Calu3 (cell line): Measurements from ENCODE around the gene ZMAT3. TPM values are rescaled to one million over a fixed set of nuclear protein-coding genes. Genes with fewer than 3 reads are reported as not detected.

Experiments
- BruUV-seq: library from RNA; stranded (reverse); fragments of 400-500 nt; replicated peaks from 2 replicates; lab custom pipeline; 2021; lab: Mats Ljungman, UMichigan
- CTCF ChIA-PET: fragments of 300-600 bp; sonication (Branson Sonifier 250); formaldehyde crosslinking; loops from one replicate; lab custom pipeline; 2022; ENCODE audit warnings: antibody characterized with exemption; lab: Charles Lee
- DNase-seq: peaks from one replicate; pipeline ENCODE4 v3.0.0; 2022
- H3K27ac Mint-ChIP-seq: one replicate; pipeline ENCODE4 v1.8.0; 2022; ENCODE audit warnings: mixed read lengths; ENCODE audit not compliant: unreplicated experiment
- H3K27me3 Mint-ChIP-seq: one replicate; pipeline ENCODE4 v1.8.0; 2022; ENCODE audit warnings: mixed read lengths; ENCODE audit not compliant: unreplicated experiment
- H3K36me3 Mint-ChIP-seq: one replicate; pipeline ENCODE4 v1.8.0; 2022; ENCODE audit warnings: mild to moderate bottlenecking, moderate library complexity, mixed read lengths; ENCODE audit not compliant: insufficient read depth, unreplicated experiment
- H3K4me1 Mint-ChIP-seq: one replicate; pipeline ENCODE4 v1.8.0; 2022; ENCODE audit warnings: mild to moderate bottlenecking, low read depth, mixed read lengths; ENCODE audit not compliant: unreplicated experiment
- H3K4me3 Mint-ChIP-seq: one replicate; pipeline ENCODE4 v1.8.0; 2022; ENCODE audit warnings: mild to moderate bottlenecking, low read depth, moderate library complexity, mixed read lengths; ENCODE audit not compliant: unreplicated experiment
- H3K9me3 Mint-ChIP-seq: one replicate; pipeline ENCODE4 v1.8.0; 2022; ENCODE audit warnings: low read depth, mixed read lengths; ENCODE audit not compliant: unreplicated experiment
- CTCF ChIP-seq: fragments of 200-600 bp; IDR thresholded peaks from one replicate; pipeline ENCODE4 v1.8.0; 2022; ENCODE audit warnings: antibody characterized with exemption; ENCODE audit not compliant: unreplicated experiment
- intact Hi-C: fragments of 100-400 bp; cut with micrococcal nuclease; formaldehyde crosslinking; loops from one replicate; pipeline ENCODE4 v1.10.0; 2022; ENCODE audit not compliant: unreplicated experiment
- total RNA-seq: library from RNA; stranded (reverse); gene quantifications from 2 replicates; pipeline ENCODE4 v1.2.3, GENCODE V29; 2022

Gene ZMAT3
- total RNA-seq, 1 experiment from 2014 or later, result 12.1 TPM

GRCh38 chr3:179015551-179016020, 56.0 kb downstream of the ZMAT3 start:
- no peaks in the 10 kb centered on the region for H3K27me3 Mint-ChIP-seq
- H3K4me1 Mint-ChIP-seq, result peaks cover 8% of the 10 kb centered on the region
- DNase-seq, result peak; percentile 78
- CTCF ChIA-PET, result interaction anchor here (1.7 kb wide), 1 partner anchor 300 kb away, joined by 7 read pairs; no protein-coding TSS in a partner anchor
- TF ChIP-seq CTCF, result peak; percentile 93
- H3K4me3 Mint-ChIP-seq, result no peak overlapping the region
- BruUV-seq, result no TSS peak
- no peaks in the 10 kb centered on the region for H3K36me3 Mint-ChIP-seq
- intact Hi-C loops, result loop anchor here (1.0 to 2.0 kb wide), 6 partner anchors 53 to 543 kb away; no protein-coding TSS in a partner anchor
- H3K27ac Mint-ChIP-seq, result no peak overlapping the region
- H3K9me3 Mint-ChIP-seq, result no peaks in the 10 kb centered on the region

GRCh38 chr3:179005706-179006105, 65.9 kb downstream of the ZMAT3 start:
- no peak for TF ChIP-seq CTCF
- H3K27ac Mint-ChIP-seq, result no peak overlapping the region
- no peak for DNase-seq
- no peak overlapping the region for H3K4me3 Mint-ChIP-seq
- H3K27me3 Mint-ChIP-seq, result no peaks in the 10 kb centered on the region
- H3K36me3 Mint-ChIP-seq, result no peaks in the 10 kb centered on the region
- H3K4me1 Mint-ChIP-seq, result no peaks in the 10 kb centered on the region
- BruUV-seq, result no TSS peak
- H3K9me3 Mint-ChIP-seq, result peaks cover 2% of the 10 kb centered on the region
- intact Hi-C loops, result no loop called here
- CTCF ChIA-PET, result no interaction called here

GRCh38 chr3:179005213-179005612, 66.4 kb downstream of the ZMAT3 start:
- intact Hi-C loops, result no loop called here
- no TSS peak for BruUV-seq
- CTCF ChIA-PET, result no interaction called here
- H3K9me3 Mint-ChIP-seq, result peaks cover 2% of the 10 kb centered on the region
- H3K36me3 Mint-ChIP-seq, result no peaks in the 10 kb centered on the region
- DNase-seq, result no peak
- no peak for TF ChIP-seq CTCF
- no peak overlapping the region for H3K27ac Mint-ChIP-seq
- H3K4me1 Mint-ChIP-seq, result no peaks in the 10 kb centered on the region
- H3K27me3 Mint-ChIP-seq, result no peaks in the 10 kb centered on the region
- H3K4me3 Mint-ChIP-seq, result no peak overlapping the region

GRCh38 chr3:179000659-179001058, 71.0 kb downstream of the ZMAT3 start:
- CTCF ChIA-PET, result no interaction called here
- H3K4me1 Mint-ChIP-seq, result no peaks in the 10 kb centered on the region
- no TSS peak for BruUV-seq
- no peak for DNase-seq
- intact Hi-C loops, result no loop called here
- no peaks in the 10 kb centered on the region for H3K27me3 Mint-ChIP-seq
- H3K9me3 Mint-ChIP-seq, result no peaks in the 10 kb centered on the region
- no peak overlapping the region for H3K4me3 Mint-ChIP-seq
- no peak overlapping the region for H3K27ac Mint-ChIP-seq
- no peak for TF ChIP-seq CTCF
- H3K36me3 Mint-ChIP-seq, result no peaks in the 10 kb centered on the region
